ENCODE results near the gene TMA7.
A peak's percentile ranks its signal among the peaks of the same experiment; 100 is the strongest.

The TMA7 gene

DNA sequence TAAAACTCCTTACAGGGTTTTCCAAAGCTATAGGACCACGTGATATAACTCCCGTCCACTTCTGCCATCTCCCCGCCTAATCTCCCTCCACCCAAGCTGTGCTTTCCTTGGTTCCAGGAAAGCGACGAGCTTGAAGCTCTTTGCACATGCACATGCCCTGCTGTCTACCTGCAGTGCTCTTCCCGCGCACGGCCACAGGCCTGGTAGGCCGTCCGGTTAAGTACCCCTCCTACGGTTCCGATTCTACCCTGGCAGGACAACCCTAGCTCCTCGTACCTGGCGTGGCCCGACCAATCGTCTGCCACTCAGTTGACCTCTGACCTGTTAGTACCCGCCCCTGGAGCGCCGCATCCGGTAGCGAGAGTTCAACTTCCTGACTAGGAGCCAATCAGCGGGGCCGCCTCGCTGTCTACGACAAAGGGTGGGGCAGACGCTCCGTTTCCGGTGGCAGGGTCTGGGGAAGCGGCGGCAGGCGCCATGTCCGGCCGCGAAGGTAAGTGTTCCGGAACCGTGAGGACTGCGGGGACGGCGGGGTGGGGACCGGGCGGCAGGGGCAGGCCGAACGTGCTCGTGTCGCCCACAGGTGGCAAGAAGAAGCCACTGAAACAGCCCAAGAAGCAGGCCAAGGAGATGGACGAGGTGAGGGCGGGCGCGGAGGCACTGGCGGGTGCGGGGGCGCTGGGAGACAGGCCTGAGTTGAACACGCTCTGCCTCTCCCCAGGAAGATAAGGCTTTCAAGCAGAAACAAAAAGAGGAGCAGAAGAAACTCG lies at the start of gene TMA7, which contains the start of gene CCDC51:
Gene TMA7 (plus strand): TSS at position 438 of the 770 bp plus-strand sequence. CDS start 40 bp downstream, at position 478.
Gene CCDC51 (minus strand): TSS at position 300 of the 770 bp plus-strand sequence. CDS start 4,991 bp downstream, outside the sequence.
- peak within 1 kb of the TSS; percentile 84 for H3K27ac ChIP-seq
- peaks cover 33% of the 10 kb centered on the region for H3K36me3 ChIP-seq
- TF ChIP-seq CTCF (IDR thresholded peaks at IDR 0.05; ENCODE audit: low read depth, low read length): no peak
- DNase-seq: peak; percentile 99
- no peaks in the 10 kb centered on the region for H3K27me3 ChIP-seq (ENCODE audit: insufficient read depth, low read depth, severe bottlenecking)
- H3K4me3 ChIP-seq (ENCODE audit: low read depth, low read length): peak within 1 kb of the TSS; percentile 84
- no peaks in the 10 kb centered on the region for H3K9me3 ChIP-seq (ENCODE audit: severe bottlenecking)

DNA sequence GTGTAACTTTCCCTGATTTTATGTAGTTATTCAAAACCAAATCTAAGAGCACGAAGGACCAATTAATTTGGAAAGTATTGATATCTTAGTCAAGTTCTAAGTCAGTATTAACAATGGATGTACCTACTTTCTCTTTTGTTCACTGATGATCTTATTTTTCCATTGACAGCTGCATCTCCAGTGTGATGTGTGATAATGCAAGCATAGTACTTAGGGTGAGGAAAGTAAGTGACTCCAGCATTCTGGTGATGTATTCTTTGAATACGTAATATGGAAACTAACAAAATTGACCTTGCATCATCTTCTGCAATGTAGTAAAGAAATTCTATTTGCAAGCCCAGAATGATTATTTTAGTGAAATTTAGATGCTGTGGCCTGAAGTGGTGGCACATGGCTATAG lies 45.7 kb upstream of the TMA7 start:
- H3K9me3 ChIP-seq (ENCODE audit: severe bottlenecking): no peaks in the 10 kb centered on the region
- H3K36me3 ChIP-seq: no peaks in the 10 kb centered on the region
- no peak overlapping the region for H3K27ac ChIP-seq
- DNase-seq: no peak
- no peak overlapping the region for H3K4me3 ChIP-seq (ENCODE audit: low read depth, low read length)
- no peak for TF ChIP-seq CTCF (IDR thresholded peaks at IDR 0.05; ENCODE audit: low read depth, low read length)
- no peaks in the 10 kb centered on the region for H3K27me3 ChIP-seq (ENCODE audit: insufficient read depth, low read depth, severe bottlenecking)

DNA sequence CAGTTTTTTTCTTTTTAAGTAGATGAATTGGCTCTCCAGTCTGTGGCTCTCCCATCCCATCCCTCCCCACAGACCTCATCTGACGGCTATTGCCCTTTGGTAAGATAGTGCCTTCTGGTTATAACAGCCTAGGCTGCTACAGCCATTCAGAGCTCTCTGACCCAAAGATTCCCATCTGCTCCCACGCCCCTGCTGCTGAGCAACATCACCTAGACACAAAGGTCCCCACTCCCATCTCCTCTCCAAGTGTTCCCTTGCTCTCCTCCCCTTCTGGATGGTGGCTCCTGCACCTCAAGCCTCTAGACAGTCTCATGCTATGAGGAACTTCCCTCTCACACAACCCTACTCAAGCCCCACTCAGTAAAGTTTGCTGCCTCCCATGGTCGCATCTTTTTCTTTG lies 44.3 kb upstream of the TMA7 start:
- Histone ChIP-seq H3K4me3 (ENCODE audit: low read depth, low read length) (no peak overlapping the region), H3K36me3 (no peaks in the 10 kb centered on the region; the same call in 1 of the 2 replicates), H3K27me3 (ENCODE audit: insufficient read depth, low read depth, severe bottlenecking) (no peaks in the 10 kb centered on the region), H3K9me3 (ENCODE audit: severe bottlenecking) (no peaks in the 10 kb centered on the region), H3K27ac (no peak overlapping the region)
- DNase-seq: no peak
- TF ChIP-seq CTCF (IDR thresholded peaks at IDR 0.05; ENCODE audit: low read depth, low read length): no peak

GRCh38 chr3:48397767-48398681 lies 42.0 kb upstream of the TMA7 start:
- DNase-seq: peak; percentile 4
- H3K27ac ChIP-seq: no peak overlapping the region
- H3K27me3 ChIP-seq (ENCODE audit: insufficient read depth, low read depth, severe bottlenecking): no peaks in the 10 kb centered on the region
- no peak overlapping the region for H3K4me3 ChIP-seq (ENCODE audit: low read depth, low read length)
- H3K9me3 ChIP-seq (ENCODE audit: severe bottlenecking): no peaks in the 10 kb centered on the region
- H3K36me3 ChIP-seq: no peaks in the 10 kb centered on the region; the same call in none of the 2 replicates
- TF ChIP-seq CTCF (IDR thresholded peaks at IDR 0.05; ENCODE audit: low read depth, low read length): no peak

DNA sequence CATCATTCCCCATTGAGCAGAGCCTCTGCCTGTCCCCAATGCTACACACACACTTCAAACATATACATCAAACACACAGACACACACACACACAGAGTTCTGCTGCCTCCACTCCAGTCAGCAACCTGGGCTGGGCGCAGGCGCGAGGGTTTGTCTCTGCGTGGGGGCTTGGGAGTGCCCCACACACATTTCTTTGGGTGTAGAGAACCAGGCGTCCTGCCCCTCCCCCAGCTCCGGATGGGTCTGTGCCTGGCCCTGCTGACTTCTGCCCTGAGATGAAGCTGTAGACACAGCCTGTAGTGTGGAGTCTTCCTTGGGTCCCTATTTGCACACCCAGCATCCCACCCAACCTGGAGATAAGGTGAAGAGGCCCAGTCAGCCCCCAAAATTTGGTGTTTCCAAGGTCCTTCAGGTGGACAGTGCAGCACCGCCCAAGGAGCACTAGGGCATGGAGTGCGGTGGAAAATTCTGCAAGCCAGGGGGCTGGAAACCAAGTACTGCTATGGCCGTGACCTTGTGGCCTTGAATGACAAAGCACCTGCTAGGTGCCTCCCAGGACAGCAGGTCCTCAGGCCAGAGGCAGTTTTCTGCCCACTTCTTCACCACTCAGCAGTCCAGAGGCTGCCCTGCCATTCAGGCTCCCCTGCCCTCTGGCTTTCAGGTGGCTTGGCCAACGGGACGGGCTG lies 41.2 kb upstream of the TMA7 start:
- Histone ChIP-seq H3K27me3 (ENCODE audit: insufficient read depth, low read depth, severe bottlenecking) (no peaks in the 10 kb centered on the region), H3K4me3 (ENCODE audit: low read depth, low read length) (no peak overlapping the region), H3K27ac (no peak overlapping the region), H3K9me3 (ENCODE audit: severe bottlenecking) (no peaks in the 10 kb centered on the region), H3K36me3 (peaks cover 5% of the 10 kb centered on the region)
- TF ChIP-seq CTCF (IDR thresholded peaks at IDR 0.05; ENCODE audit: low read depth, low read length): no peak
- peak; percentile 6 for DNase-seq

Data from WERI-Rb-1 (cell line).